Smooth muscle cell (in vitro differentiated cells): Measurements from ENCODE around the gene SLC26A8. TPM values are rescaled to one million over a fixed set of nuclear protein-coding genes. Genes with fewer than 3 reads are reported as not detected.
A peak's percentile ranks its signal among the peaks of the same experiment; 100 is the strongest.

ENCODE experiments used
- DNase-seq: peaks from one replicate; lab custom pipeline; 2025; ENCODE audit not compliant: unreplicated experiment; lab: John Stamatoyannopoulos, UW
- H2AFZ ChIP-seq: fragments of 200-600 bp; sonication (generic); 2 replicates; pipeline ENCODE4 v1.6.0; 2016; ENCODE audit warnings: antibody characterized with exemption, low read depth, mild to moderate bottlenecking
- H3F3A ChIP-seq: fragments of 200-600 bp; sonication (generic); 2 replicates; pipeline ENCODE4 v1.6.0; 2017; ENCODE audit warnings: antibody characterized with exemption, low read depth
- H3K27ac ChIP-seq: fragments of 200-600 bp; sonication (generic); 2 replicates; pipeline ENCODE4 v1.5.1; 2016; ENCODE audit warnings: low read depth, mild to moderate bottlenecking
- H3K27me3 ChIP-seq: fragments of 200-600 bp; sonication (generic); 2 replicates; pipeline ENCODE4 v1.6.1; 2016; ENCODE audit warnings: low read depth, mild to moderate bottlenecking
- H3K36me3 ChIP-seq: fragments of 200-600 bp; sonication (generic); 2 replicates; pipeline ENCODE4 v1.5.1; 2016; ENCODE audit warnings: low read depth
- H3K4me1 ChIP-seq: fragments of 200-600 bp; sonication (generic); 2 replicates; pipeline ENCODE4 v1.5.1; 2016; ENCODE audit warnings: low read depth
- H3K4me2 ChIP-seq: fragments of 200-600 bp; sonication (generic); 2 replicates; pipeline ENCODE4 v1.6.0; 2016; ENCODE audit warnings: mild to moderate bottlenecking
- H3K4me3 ChIP-seq: fragments of 200-600 bp; sonication (generic); 2 replicates; pipeline ENCODE4 v1.5.1; 2016; ENCODE audit warnings: mild to moderate bottlenecking
- H3K79me2 ChIP-seq: fragments of 200-600 bp; sonication (generic); 2 replicates; pipeline ENCODE4 v1.6.0; 2016; ENCODE audit warnings: low read depth, mild to moderate bottlenecking
- H3K9ac ChIP-seq: fragments of 200-600 bp; sonication (generic); 2 replicates; pipeline ENCODE4 v1.6.0; 2016; ENCODE audit warnings: low read depth
- H3K9me3 ChIP-seq: fragments of 200-600 bp; sonication (generic); replicated peaks from 2 replicates; pipeline ENCODE4 v1.5.1; 2016; ENCODE audit warnings: low read depth
- H4K20me1 ChIP-seq: fragments of 200-600 bp; sonication (generic); 2 replicates; pipeline ENCODE4 v1.6.0; 2016; ENCODE audit warnings: low read depth
- CTCF ChIP-seq: fragments of 200-600 bp; sonication (generic); IDR thresholded peaks from 2 replicates; pipeline ENCODE4 v1.5.1; 2017; ENCODE audit warnings: borderline replicate concordance, mild to moderate bottlenecking, antibody characterized with exemption; ENCODE audit not compliant: insufficient read depth, poor library complexity, severe bottlenecking
- WGBS: methylation state at CpG from one replicate; pipeline ENCODE4 v1.1.7; 2016; ENCODE audit warnings: low lambda C conversion rate; 5-methylcytosine and 5-hydroxymethylcytosine counted together
- polyA plus RNA-seq: library from polyadenylated mRNA; unstranded; fragments of >200 nt; fragmentation: Nextera tagmentation; extraction: Ambion mirVana; gene quantifications from 2 replicates; pipeline ENCODE4 v1.2.1, GENCODE V29; 2016
- total RNA-seq: library from RNA; depleted of rRNA; stranded (reverse); fragments of >200 nt; gene quantifications from 2 replicates; pipeline ENCODE4 v1.2.3, GENCODE V29; 2014

SLC26A8 gene
- total and polyA plus RNA-seq, 2 experiments from 2014 or later = 0.09 TPM; not detected in 1

DNA sequence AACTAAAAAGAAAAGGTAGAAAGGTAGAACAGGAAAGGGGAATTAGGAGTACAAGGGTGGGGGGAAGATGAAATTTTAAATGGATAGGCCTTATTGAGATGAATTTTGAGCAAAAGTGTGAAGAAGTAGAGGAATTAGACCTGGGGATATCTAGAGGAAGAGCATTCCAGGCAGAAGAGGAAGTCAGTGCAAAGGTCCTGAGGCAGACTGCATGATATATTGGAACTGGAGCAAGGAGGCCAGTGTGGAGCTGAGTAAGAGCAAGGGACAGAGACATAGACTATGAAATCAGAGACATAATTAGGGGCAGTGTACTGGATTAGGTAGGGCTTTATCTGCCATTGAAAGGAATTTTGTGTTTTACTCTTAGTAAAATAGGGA is 43.6 kb upstream of the SLC26A8 start:
- peak overlapping the region; percentile 5 for H3K4me2 ChIP-seq
- peaks cover 95% of the 10 kb centered on the region for H4K20me1 ChIP-seq
- no peak for DNase-seq
- H3K4me1 ChIP-seq = peaks cover 18% of the 10 kb centered on the region
- H3K36me3 ChIP-seq = no peaks in the 10 kb centered on the region
- H2AFZ ChIP-seq = no peak overlapping the region
- no peaks in the 10 kb centered on the region for H3K9me3 ChIP-seq
- no peaks in the 10 kb centered on the region for H3K27me3 ChIP-seq
- H3F3A ChIP-seq = peaks cover 13% of the 10 kb centered on the region
- no peak overlapping the region for H3K4me3 ChIP-seq
- H3K9ac ChIP-seq = no peak overlapping the region
- peak overlapping the region; percentile 42 for H3K27ac ChIP-seq
- no peak for TF ChIP-seq CTCF
- H3K79me2 ChIP-seq = peaks cover 74% of the 10 kb centered on the region

DNA sequence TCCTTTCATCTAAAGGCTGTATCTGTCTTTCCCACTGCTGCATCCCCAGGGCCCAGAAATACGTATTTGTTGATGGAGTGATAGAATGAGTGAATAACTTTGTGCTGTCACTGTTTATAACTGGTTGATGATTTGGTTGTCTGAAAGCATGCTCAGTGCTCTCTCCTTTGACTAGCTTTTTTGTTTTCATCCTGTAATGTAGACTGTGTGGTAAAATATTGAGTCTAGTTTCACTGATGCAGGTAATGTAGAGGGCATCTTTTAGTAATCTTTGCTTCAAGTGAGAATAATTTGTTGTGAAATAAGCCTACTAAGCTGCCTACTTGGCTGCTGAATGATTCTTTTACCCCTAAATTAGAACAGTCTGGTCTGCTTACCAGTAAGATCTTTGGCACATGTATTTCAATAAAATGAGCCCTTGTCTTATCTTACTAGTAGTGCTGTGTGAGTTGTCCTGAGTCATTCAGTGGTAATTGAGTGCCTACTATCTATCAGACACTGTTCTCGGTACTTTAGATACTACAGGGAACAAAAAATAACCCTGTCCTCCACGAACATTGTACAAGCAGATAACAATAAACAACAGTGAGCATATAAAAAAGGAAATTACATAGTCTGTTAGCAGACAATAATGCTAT is 43.1 kb upstream of the SLC26A8 start:
- Histone ChIP-seq H4K20me1 (peaks cover 94% of the 10 kb centered on the region), H3K4me1 (peaks cover 18% of the 10 kb centered on the region), H3K27me3 (no peaks in the 10 kb centered on the region), H3K79me2 (peaks cover 78% of the 10 kb centered on the region), H3K27ac (peak overlapping the region; percentile 42), H3K4me3 (no peak overlapping the region), H2AFZ (no peak overlapping the region), H3K9me3 (no peaks in the 10 kb centered on the region), H3K36me3 (no peaks in the 10 kb centered on the region), H3F3A (peaks cover 13% of the 10 kb centered on the region), H3K4me2 (peak overlapping the region; percentile 5), H3K9ac (no peak overlapping the region)
- WGBS = 19% methylated on average over 3 of the region's 3 CpGs
- no peak for TF ChIP-seq CTCF
- no peak for DNase-seq

- no peak for DNase-seq
- Histone ChIP-seq H3K79me2 (peaks cover 80% of the 10 kb centered on the region), H3K9me3 (no peaks in the 10 kb centered on the region), H3K27me3 (no peaks in the 10 kb centered on the region), H3K4me2 (peak overlapping the region; percentile 5), H3K9ac (peak overlapping the region; percentile 1), H3F3A (peaks cover 13% of the 10 kb centered on the region), H3K4me3 (no peak overlapping the region), H4K20me1 (peaks cover 91% of the 10 kb centered on the region), H3K36me3 (no peaks in the 10 kb centered on the region), H2AFZ (no peak overlapping the region), H3K27ac (peak overlapping the region; percentile 42), H3K4me1 (peaks cover 18% of the 10 kb centered on the region)
- no peak for TF ChIP-seq CTCF
- 96% methylated on average over 2 of the region's 2 CpGs for WGBS
These were observed 42.4 kb upstream of the SLC26A8 start for GRCh38 chr6:36066817-36067216.

GRCh38 chr6:36065916-36066315 is 41.5 kb upstream of the SLC26A8 start:
- no peak overlapping the region for H3K4me3 ChIP-seq
- H3K27ac ChIP-seq = peak overlapping the region; percentile 42
- H4K20me1 ChIP-seq = peaks cover 89% of the 10 kb centered on the region

More at GRCh38 chr6:36065916-36066315, 41.5 kb upstream of the SLC26A8 start:
- Histone ChIP-seq H3F3A (peaks cover 13% of the 10 kb centered on the region), H3K4me2 (peak overlapping the region; percentile 5), H3K27me3 (no peaks in the 10 kb centered on the region), H3K36me3 (no peaks in the 10 kb centered on the region), H3K79me2 (peaks cover 80% of the 10 kb centered on the region), H2AFZ (no peak overlapping the region), H3K9me3 (no peaks in the 10 kb centered on the region), H3K4me1 (peaks cover 18% of the 10 kb centered on the region), H3K9ac (peak overlapping the region; percentile 1)
- no peak for DNase-seq
- no peak for TF ChIP-seq CTCF
